ENCODE results near the gene PRDM16.

PRDM16 gene

GRCh38 chr1:3472088-3472850 is 403.3 kb downstream of the PRDM16 start:
- H2BK120ac ChIP-seq (ENCODE audit: low read depth, low read length), result peak overlapping the region; percentile 35
- no CpG with 5 or more reads among the region's 25 CpGs for WGBS, 2 donors (ENCODE audit: extremely low coverage in 2 of 2, insufficient read length in 2 of 2, insufficient replicate concordance in 1 of 2)
- peaks cover 0 to 8% of the 10 kb centered on the region in 2 donors for H3K9me3 ChIP-seq (replicated peaks in 1 of 2; ENCODE audit: control insufficient read depth in 2 of 2, insufficient read depth in 1 of 2, low read depth in 1 of 2, low read length in 2 of 2)
- no peak for DNase-seq (ENCODE audit: low spot score)
- peaks cover 0 to 3% (median 0%) of the 10 kb centered on the region in 3 experiments for H3K27me3 ChIP-seq (ENCODE audit: control insufficient read depth in 3 of 3, insufficient read depth in 3 of 3, low read depth in 1 of 3, low read length in 3 of 3)
- peak overlapping the region; percentile 95 for H2BK5ac ChIP-seq (ENCODE audit: low read length)
- no peak overlapping the region for H3K4me2 ChIP-seq (ENCODE audit: insufficient read depth, low read length, poor library complexity, severe bottlenecking)
- H3K27ac ChIP-seq (replicated peaks; ENCODE audit: low read length), result peak overlapping the region; percentile 85
- H3K4ac ChIP-seq (ENCODE audit: low read length), result peak overlapping the region; percentile 78
- H2AK5ac ChIP-seq (ENCODE audit: low read depth, low read length), result peak overlapping the region; percentile 96
- peak overlapping the region; percentile 93 for H3K18ac ChIP-seq (ENCODE audit: low read length)
- H3K4me1 ChIP-seq (ENCODE audit: control insufficient read depth in 2 of 2, insufficient read depth in 1 of 2, low read depth in 1 of 2, low read length in 2 of 2), result peaks cover 18 to 22% of the 10 kb centered on the region in 2 donors
- peak overlapping the region; percentile 79 for H2BK15ac ChIP-seq (ENCODE audit: low read length)
- H3K9ac ChIP-seq (ENCODE audit: low read depth, low read length, poor library complexity), result peak overlapping the region; percentile 86
- no peak overlapping the region for H4K8ac ChIP-seq (ENCODE audit: low read depth, low read length)
- peak overlapping the region; percentile 83 for H3K23ac ChIP-seq (ENCODE audit: low read depth, low read length, poor library complexity)
- H4K91ac ChIP-seq (ENCODE audit: low read depth, low read length, poor library complexity), result no peak overlapping the region
- peaks cover 6% of the 10 kb centered on the region for H3K79me1 ChIP-seq (ENCODE audit: low read depth, low read length)
- peak overlapping the region; percentile 98 for H2BK12ac ChIP-seq (ENCODE audit: low read length)
- H3K4me3 ChIP-seq (ENCODE audit: low read length in 2 of 2), result peak overlapping the region in 1 of 2 donors; percentile 3
- H3K36me3 ChIP-seq (replicated peaks in 1 of 2; ENCODE audit: control insufficient read depth in 2 of 2, insufficient read depth in 2 of 2, low read length in 2 of 2), result peaks cover 0 to 4% of the 10 kb centered on the region in 2 donors
- H2AFZ ChIP-seq (ENCODE audit: low read length), result peak overlapping the region; percentile 83
- no peak overlapping the region for H3K14ac ChIP-seq (ENCODE audit: low read length)

GRCh38 chr1:3472906-3473305 is 403.9 kb downstream of the PRDM16 start:
- H2BK5ac ChIP-seq (ENCODE audit: low read length), result peak overlapping the region; percentile 95
- H2BK12ac ChIP-seq (ENCODE audit: low read length), result peak overlapping the region; percentile 97
- H2AK5ac ChIP-seq (ENCODE audit: low read depth, low read length), result peak overlapping the region; percentile 96
- no peak overlapping the region for H4K8ac ChIP-seq (ENCODE audit: low read depth, low read length)
- peaks cover 0 to 4% of the 10 kb centered on the region in 2 donors for H3K36me3 ChIP-seq (replicated peaks in 1 of 2; ENCODE audit: control insufficient read depth in 2 of 2, insufficient read depth in 2 of 2, low read length in 2 of 2)
- no peak overlapping the region for H3K14ac ChIP-seq (ENCODE audit: low read length)
- H3K4ac ChIP-seq (ENCODE audit: low read length), result peak overlapping the region; percentile 4
- H3K9me3 ChIP-seq (replicated peaks in 1 of 2; ENCODE audit: control insufficient read depth in 2 of 2, insufficient read depth in 1 of 2, low read depth in 1 of 2, low read length in 2 of 2), result peaks cover 0 to 8% of the 10 kb centered on the region in 2 donors
- H3K4me1 ChIP-seq (ENCODE audit: control insufficient read depth in 2 of 2, insufficient read depth in 1 of 2, low read depth in 1 of 2, low read length in 2 of 2), result peaks cover 18 to 22% of the 10 kb centered on the region in 2 donors
- peak overlapping the region; percentile 25 for H3K23ac ChIP-seq (ENCODE audit: low read depth, low read length, poor library complexity)
- peaks cover 0 to 3% (median 0%) of the 10 kb centered on the region in 3 experiments for H3K27me3 ChIP-seq (ENCODE audit: control insufficient read depth in 3 of 3, insufficient read depth in 3 of 3, low read depth in 1 of 3, low read length in 3 of 3)
- H3K4me3 ChIP-seq (ENCODE audit: low read length in 2 of 2), result peak overlapping the region in 1 of 2 donors; percentile 34
- H4K91ac ChIP-seq (ENCODE audit: low read depth, low read length, poor library complexity), result no peak overlapping the region
- peaks cover 6% of the 10 kb centered on the region for H3K79me1 ChIP-seq (ENCODE audit: low read depth, low read length)
- H3K27ac ChIP-seq (replicated peaks; ENCODE audit: low read length), result no peak overlapping the region
- H3K9ac ChIP-seq (ENCODE audit: low read depth, low read length, poor library complexity), result no peak overlapping the region
- WGBS, 2 donors (ENCODE audit: extremely low coverage in 2 of 2, insufficient read length in 2 of 2, insufficient replicate concordance in 1 of 2), result no CpG with 5 or more reads among the region's 17 CpGs
- no peak overlapping the region for H2BK15ac ChIP-seq (ENCODE audit: low read length)
- H3K4me2 ChIP-seq (ENCODE audit: insufficient read depth, low read length, poor library complexity, severe bottlenecking), result no peak overlapping the region
- no peak for DNase-seq (ENCODE audit: low spot score)
- no peak overlapping the region for H2BK120ac ChIP-seq (ENCODE audit: low read depth, low read length)
- H3K18ac ChIP-seq (ENCODE audit: low read length), result peak overlapping the region; percentile 27
- H2AFZ ChIP-seq (ENCODE audit: low read length), result no peak overlapping the region

GRCh38 chr1:3473381-3473844 is 404.4 kb downstream of the PRDM16 start:
- WGBS, 2 donors (ENCODE audit: extremely low coverage in 2 of 2, insufficient read length in 2 of 2, insufficient replicate concordance in 1 of 2), result no CpG with 5 or more reads among the region's 20 CpGs
- Histone ChIP-seq H2AK5ac (ENCODE audit: low read depth, low read length) (peak overlapping the region; percentile 96), H3K27me3 (ENCODE audit: control insufficient read depth in 3 of 3, insufficient read depth in 3 of 3, low read depth in 1 of 3, low read length in 3 of 3) (peaks cover 0 to 3% (median 0%) of the 10 kb centered on the region in 3 experiments), H2BK15ac (ENCODE audit: low read length) (peak overlapping the region; percentile 85), H2AFZ (ENCODE audit: low read length) (no peak overlapping the region), H3K14ac (ENCODE audit: low read length) (no peak overlapping the region), H3K36me3 (replicated peaks in 1 of 2; ENCODE audit: control insufficient read depth in 2 of 2, insufficient read depth in 2 of 2, low read length in 2 of 2) (peaks cover 0 to 4% of the 10 kb centered on the region in 2 donors), H2BK120ac (ENCODE audit: low read depth, low read length) (no peak overlapping the region), H3K9me3 (replicated peaks in 1 of 2; ENCODE audit: control insufficient read depth in 2 of 2, insufficient read depth in 1 of 2, low read depth in 1 of 2, low read length in 2 of 2) (peaks cover 0 to 8% of the 10 kb centered on the region in 2 donors), H2BK5ac (ENCODE audit: low read length) (peak overlapping the region; percentile 95), H3K4me2 (ENCODE audit: insufficient read depth, low read length, poor library complexity, severe bottlenecking) (no peak overlapping the region), H2BK12ac (ENCODE audit: low read length) (peak overlapping the region; percentile 97), H3K4ac (ENCODE audit: low read length) (no peak overlapping the region), H3K4me1 (ENCODE audit: control insufficient read depth in 2 of 2, insufficient read depth in 1 of 2, low read depth in 1 of 2, low read length in 2 of 2) (peaks cover 18 to 22% of the 10 kb centered on the region in 2 donors), H3K9ac (ENCODE audit: low read depth, low read length, poor library complexity) (no peak overlapping the region), H4K8ac (ENCODE audit: low read depth, low read length) (no peak overlapping the region), H3K27ac (replicated peaks; ENCODE audit: low read length) (no peak overlapping the region), H3K4me3 (ENCODE audit: low read length in 2 of 2) (no peak overlapping the region), H3K79me1 (ENCODE audit: low read depth, low read length) (peaks cover 6% of the 10 kb centered on the region), H4K91ac (ENCODE audit: low read depth, low read length, poor library complexity) (no peak overlapping the region), H3K23ac (ENCODE audit: low read depth, low read length, poor library complexity) (peak overlapping the region; percentile 89), H3K18ac (ENCODE audit: low read length) (peak overlapping the region; percentile 83)
- no peak for DNase-seq (ENCODE audit: low spot score)

DNA sequence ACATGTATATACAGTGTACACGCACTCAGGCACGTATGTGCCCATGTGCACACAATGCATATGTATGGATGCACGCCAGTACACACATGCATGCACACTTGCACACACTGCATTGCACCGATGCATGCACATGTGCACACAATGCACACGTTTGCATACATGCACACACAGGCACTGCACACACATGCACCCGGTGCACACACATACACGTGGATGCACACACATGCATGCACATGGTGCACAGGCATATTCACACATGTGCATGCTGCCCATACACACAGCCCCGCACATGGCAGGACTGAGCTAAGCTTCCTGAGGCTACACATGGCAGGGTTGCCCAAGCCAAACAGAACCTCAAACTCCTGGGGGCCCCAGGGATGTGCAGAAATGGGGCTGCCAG is 405.0 kb downstream of the PRDM16 start:
- H2BK5ac ChIP-seq (ENCODE audit: low read length), result no peak overlapping the region
- peak overlapping the region; percentile 46 for H2BK12ac ChIP-seq (ENCODE audit: low read length)
- H3K4me1 ChIP-seq (ENCODE audit: control insufficient read depth in 2 of 2, insufficient read depth in 1 of 2, low read depth in 1 of 2, low read length in 2 of 2), result peaks cover 18 to 22% of the 10 kb centered on the region in 2 donors
- peak overlapping the region; percentile 97 for H3K14ac ChIP-seq (ENCODE audit: low read length)
- peak overlapping the region; percentile 83 for H3K18ac ChIP-seq (ENCODE audit: low read length)
- peak overlapping the region; percentile 85 for H2BK15ac ChIP-seq (ENCODE audit: low read length)
- H3K4me2 ChIP-seq (ENCODE audit: insufficient read depth, low read length, poor library complexity, severe bottlenecking), result no peak overlapping the region
- no peak overlapping the region for H3K27ac ChIP-seq (replicated peaks; ENCODE audit: low read length)
- H3K36me3 ChIP-seq (replicated peaks in 1 of 2; ENCODE audit: control insufficient read depth in 2 of 2, insufficient read depth in 2 of 2, low read length in 2 of 2), result peaks cover 0 to 4% of the 10 kb centered on the region in 2 donors
- H4K8ac ChIP-seq (ENCODE audit: low read depth, low read length), result peak overlapping the region; percentile 86
- WGBS, 2 donors (ENCODE audit: extremely low coverage in 2 of 2, insufficient read length in 2 of 2, insufficient replicate concordance in 1 of 2), result no CpG with 5 or more reads among the region's 8 CpGs
- H3K9ac ChIP-seq (ENCODE audit: low read depth, low read length, poor library complexity), result peak overlapping the region; percentile 72
- H3K23ac ChIP-seq (ENCODE audit: low read depth, low read length, poor library complexity), result peak overlapping the region; percentile 89
- H4K91ac ChIP-seq (ENCODE audit: low read depth, low read length, poor library complexity), result no peak overlapping the region
- H2AFZ ChIP-seq (ENCODE audit: low read length), result no peak overlapping the region
- no peak overlapping the region for H2BK120ac ChIP-seq (ENCODE audit: low read depth, low read length)
- H3K9me3 ChIP-seq (replicated peaks in 1 of 2; ENCODE audit: control insufficient read depth in 2 of 2, insufficient read depth in 1 of 2, low read depth in 1 of 2, low read length in 2 of 2), result peaks cover 0 to 8% of the 10 kb centered on the region in 2 donors
- H2AK5ac ChIP-seq (ENCODE audit: low read depth, low read length), result no peak overlapping the region
- no peak for DNase-seq (ENCODE audit: low spot score)
- peak overlapping the region; percentile 38 for H3K4ac ChIP-seq (ENCODE audit: low read length)
- peaks cover 6% of the 10 kb centered on the region for H3K79me1 ChIP-seq (ENCODE audit: low read depth, low read length)
- H3K4me3 ChIP-seq (ENCODE audit: low read length in 2 of 2), result peak overlapping the region in 1 of 2 donors; percentile 65
- H3K27me3 ChIP-seq (ENCODE audit: control insufficient read depth in 3 of 3, insufficient read depth in 3 of 3, low read depth in 1 of 3, low read length in 3 of 3), result peaks cover 0 to 3% (median 0%) of the 10 kb centered on the region in 3 experiments

All from neuronal stem cell (in vitro differentiated cells).